GM18861 (cell line): ENCODE data around the gene LDLRAD3.

Experiments
- ATAC-seq: cut with Tn5 transposase; IDR thresholded peaks from one replicate; pipeline ENCODE4 v1.9.1; 2021; ENCODE audit not compliant: unreplicated experiment

LDLRAD3 gene

DNA sequence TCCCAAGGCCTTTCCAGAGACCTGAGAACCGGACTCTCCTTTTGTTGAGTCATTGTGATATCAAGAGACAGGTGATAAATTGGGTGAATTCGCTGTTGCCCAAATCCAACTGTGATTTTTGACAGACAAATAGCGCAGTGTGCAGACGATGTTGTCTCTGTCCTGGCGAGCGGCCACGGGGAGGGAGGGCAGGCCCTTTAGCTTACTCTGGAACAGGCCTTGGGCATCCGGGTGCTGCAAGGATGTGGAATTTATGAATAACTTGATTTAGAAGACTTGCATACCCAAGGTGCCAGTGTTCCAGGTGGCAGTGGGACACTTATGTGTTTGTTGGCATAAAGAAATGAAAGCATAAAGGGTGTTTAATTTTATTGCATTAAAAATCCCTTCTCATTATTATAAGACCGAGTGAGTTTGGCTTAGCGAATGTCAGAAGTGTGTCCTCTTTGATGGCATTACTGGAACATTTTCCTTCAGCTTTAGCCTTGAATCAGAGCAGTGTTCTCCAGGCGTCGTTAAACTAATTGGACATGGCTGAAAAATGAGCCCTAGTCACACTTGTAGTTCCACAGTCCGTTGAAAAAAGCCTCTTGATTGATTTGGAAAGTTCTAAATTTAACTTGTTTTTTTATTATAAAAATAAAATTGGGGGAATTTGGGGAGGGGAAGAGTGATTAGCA, 9.4 kb downstream of the LDLRAD3 start:
- ATAC-seq = no peak

DNA sequence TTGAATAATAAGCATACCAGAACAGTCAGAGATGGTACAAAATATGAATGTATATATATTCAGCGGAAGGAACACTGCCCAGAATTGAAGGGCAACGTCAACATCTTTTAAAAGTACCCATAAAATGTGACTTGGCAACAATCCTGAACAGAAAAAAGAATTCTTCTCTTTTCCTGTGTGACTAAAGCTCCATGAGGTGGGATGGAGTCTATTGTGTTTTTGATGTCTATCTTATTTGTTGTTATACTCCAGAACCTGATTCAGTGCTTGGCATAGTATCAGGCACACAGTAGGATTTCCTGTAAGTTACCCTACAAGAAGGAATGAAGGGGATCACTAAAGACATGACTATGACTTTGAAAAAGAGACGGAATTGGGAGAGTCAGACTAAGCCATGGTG, 10.3 kb downstream of the LDLRAD3 start:
- ATAC-seq = no peak

DNA sequence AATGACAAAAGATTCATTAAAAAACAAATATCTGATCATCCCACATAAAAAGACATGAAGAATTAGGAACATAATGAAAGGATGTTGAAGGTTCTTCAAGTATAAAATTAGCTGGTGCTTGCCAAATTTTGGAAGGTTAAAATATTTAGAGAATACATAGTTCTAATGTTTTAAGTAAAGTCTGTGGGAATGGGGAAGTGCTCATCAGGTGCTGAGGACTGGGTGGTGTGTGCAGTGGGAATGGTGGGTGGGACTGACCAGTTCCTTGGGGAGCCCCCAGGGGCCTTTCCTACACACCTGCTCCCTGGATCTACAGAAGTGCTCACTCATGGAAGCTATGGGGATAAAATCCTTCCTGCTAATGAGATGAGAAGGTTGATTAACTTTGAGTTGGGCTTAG, 11.8 kb downstream of the LDLRAD3 start:
- no peak for ATAC-seq

DNA sequence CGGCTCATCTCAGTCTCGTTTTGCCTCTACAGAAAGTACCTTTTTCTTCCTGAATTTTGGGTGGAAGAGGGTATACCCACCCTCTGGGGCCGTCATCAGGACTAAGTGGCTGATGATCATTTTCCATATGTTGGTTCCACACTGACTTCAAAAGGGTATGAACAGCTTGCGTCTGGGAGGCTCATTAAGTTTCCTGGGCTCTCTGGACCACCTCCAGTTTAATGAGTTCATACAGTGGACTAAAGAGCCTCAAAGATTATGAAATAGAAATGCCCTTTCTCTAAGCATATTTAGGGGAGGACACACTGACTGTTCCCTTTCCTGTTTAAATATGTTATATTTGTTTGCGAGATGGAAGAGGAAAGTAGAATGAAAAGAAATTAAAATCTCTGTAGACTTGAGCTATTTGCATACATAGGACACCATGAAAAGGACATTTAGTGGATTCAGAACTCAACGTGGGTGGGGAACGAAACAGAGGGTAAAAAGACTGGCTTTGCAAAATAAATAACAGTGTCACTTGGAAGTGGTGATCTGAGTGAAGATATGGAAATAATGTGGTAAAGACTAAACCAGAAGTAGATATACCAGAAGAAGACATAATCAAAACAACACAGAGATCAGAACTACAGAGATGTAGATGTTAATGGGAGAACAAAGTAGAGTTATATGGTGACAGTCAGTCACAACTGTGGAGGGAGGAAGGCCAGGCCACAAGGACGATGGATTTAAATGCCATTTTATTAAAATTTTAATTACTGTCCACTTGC, 18.7 kb downstream of the LDLRAD3 start:
- ATAC-seq = no peak

DNA sequence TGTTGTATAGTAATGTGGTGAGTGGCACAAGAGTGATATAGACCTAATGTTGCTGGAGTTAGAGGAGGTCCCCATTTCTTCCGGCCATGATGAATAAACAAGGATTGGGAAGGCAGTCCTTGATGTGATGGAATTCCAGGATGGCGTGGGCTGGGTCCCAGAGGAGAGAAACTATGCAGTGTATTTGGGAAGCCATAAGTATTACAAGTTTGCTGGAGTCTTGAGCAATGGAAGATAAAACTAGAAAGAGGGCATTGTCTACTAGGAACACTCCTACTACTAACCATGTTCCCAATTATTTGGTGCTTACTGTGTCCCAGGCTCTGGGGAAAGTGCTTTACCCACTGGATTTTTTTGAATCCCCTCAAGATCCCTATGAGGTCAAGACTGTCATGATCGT, 20.0 kb downstream of the LDLRAD3 start:
- ATAC-seq = no peak

DNA sequence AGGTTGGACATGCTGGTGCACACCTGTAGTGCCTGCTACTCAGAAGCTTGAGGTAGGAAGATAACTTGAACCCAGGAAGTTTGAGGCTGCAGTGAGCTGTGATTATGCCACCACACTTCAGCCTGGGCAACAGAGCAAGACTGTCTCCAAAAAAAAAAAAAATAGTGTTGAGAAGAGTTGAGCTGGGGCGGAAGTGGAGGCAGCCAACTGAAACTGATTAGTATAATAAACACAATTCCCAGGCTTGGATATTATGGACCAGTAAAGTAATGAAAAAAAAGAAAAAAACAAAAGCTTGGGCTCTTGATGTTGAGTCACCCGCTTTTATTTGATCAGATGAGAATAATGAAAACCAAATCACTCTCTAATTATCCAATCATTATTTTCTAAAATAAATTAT, 21.0 kb downstream of the LDLRAD3 start:
- no peak for ATAC-seq

DNA sequence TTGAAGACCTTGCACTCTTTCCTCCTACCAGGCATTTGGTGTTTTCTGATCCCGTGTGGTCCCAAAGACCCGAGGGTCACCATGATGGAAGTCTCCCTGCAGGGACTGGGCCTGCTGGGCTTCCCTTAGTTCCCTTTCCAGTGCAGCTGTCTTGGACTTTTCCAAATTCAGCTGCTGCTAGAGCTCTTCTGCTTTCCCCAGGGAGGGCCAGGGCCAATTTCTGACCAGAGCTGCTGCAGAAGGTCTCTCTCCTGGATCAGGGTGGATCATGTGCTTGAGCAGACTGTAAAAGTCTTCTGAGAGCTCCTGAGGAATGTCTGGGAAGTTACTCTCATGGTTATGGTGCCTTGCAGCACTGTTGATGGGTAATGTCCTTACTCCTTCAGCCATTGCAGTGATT, 23.2 kb downstream of the LDLRAD3 start:
- no peak for ATAC-seq

DNA sequence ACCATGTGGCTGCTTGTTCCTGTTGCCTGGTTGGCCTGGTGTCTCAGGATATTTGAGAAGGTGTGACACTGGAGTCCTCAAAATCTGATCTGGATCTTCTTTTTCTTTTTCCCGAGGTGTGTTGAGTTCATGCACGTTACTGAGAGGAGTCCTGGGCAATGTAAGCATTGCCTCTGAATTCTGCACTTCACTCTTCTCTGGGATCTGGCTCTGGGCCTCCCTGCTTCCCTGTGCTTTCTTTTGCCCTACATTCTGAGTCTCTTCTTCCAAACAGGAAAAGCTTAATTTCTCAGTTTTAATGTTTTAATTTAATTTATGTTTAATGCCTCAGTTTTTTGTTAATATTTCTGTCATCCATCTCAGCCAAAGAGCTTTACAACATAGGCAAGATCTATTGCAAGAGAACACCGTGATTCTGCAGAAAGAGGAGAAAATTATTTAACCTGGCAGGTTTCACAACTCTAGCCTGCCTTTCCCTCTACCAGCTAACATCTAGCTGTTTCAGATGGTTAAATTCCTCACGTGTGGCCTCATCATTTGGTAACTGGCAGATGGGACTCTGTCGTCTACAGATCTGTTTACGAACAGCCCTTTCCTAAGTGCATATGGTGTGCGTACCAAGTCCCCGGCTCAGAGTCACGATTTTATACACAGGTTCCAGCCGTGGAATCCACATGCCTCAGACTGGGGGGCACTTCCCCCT, 24.7 kb downstream of the LDLRAD3 start:
- no peak for ATAC-seq

DNA sequence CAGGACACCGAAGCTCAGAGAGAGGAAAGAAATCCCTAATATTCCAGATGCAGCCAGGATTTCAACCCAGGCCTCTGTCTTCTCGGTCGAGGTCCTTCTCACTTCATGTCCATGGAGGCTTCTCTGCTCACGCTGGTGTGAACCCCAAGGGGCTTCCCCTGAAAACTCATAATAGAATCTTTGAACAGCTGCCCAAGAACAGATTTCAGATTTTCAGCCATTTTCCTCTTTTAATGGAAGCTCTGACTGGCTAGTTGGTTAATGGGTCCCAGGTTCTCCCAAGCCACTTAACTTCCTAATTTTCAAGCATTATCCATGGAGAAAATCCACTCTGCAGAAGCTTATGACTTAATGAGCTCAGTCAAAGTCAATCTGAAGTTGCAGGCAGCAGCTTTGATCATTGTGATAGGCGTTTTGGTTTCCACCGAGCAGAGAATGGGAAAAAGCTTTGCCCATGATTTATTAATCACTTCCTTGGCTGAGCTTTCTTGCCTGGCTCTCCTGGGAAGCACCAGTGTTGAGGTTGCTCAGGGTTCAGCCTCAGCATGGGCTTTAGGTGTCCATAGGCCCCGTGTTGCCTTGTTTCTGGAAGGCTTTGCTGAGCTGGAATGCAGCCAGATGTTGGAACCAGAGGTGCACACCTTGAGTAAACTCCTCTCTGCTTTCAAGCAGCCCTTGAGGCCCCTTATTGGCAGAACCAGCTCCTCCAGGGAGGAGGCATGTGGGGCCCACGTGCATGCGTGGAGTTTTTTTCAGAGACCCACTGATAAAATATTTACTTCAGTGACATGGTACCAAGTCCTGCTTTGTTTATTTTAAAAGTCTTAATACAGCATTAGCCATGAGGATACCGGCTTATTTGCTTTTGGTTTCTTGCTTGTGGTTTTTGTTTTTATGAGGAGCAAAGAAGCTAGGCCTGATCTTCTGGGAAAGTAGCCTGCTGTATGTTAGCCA, 25.5 kb downstream of the LDLRAD3 start:
- no peak for ATAC-seq

DNA sequence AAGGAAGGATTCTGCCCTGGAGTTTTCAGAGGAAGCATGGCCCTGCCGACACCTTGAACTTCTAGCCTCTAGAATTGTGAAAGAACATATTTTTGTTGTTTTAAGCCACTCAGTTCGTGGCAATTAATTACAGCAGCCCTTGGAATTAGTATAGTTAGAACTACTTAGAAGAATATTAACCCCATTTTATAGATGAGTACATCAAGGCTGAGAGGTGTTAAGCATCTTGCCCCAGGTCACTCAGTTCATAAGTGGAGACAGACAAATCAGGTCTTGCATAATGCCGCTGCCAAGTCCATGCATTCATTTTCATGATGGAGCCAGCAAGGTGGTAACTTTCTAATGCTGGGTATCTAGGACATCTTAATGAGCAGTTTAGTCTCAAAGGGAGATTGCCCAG, 26.6 kb downstream of the LDLRAD3 start:
- ATAC-seq = no peak

DNA sequence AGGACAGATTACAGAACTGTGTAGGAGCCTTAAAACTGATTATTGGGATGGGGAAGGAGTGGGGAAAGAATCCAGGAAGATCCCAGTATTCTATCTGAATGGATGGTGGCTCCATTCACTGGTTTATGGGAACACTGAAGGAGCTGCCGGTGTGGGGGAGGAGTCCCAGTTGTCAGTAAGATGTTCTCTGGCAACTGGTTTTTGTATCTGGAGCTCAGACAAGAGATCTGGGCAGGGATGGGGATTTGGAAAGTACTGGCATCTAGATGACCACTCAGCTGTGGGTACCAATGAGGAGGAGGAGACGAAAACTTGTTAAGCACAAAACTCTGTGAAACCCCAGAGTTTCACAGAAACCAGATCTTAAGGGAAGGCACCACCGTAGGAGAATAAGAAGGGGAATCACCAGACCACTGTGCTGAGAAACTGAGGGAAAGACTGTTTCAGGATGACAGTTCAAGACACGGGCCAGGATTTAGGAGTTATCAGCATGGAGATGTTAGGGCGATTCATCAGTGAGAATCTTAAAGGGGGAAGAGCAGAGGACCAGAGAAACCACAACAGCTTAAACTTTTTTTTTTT, 28.1 kb downstream of the LDLRAD3 start:
- no peak for ATAC-seq

DNA sequence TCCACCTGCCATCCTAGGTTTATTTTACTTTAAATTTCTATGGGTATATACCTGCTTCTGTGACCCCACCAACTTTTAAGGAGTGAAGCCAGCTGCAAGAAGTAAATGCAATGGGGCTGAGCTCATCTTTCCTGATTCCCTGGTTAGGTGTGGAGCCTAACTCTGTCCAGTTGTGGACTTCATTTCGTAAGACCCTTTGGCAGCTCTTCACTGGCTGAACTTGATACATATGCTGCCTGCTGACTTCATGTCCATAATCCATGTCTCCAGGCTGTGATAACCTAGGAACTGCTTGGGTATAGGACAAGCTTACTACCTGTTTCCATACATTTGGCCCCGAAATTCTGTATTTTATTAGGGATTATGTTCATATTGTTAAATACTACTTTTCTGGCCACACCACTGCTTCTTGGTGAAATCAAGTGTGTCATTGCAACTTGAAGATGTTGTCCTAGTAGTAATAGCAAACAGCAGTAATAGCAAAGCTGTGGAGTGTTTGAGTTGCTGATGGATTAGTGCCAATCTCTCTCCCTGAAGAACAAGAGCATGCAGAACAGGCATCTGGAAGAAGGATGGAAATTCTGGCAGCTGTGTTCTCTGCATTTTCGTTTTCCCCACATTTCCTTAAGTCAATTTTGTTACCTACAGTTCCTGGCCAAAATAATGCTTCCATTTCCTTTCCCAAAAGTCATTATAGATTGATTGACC, 31.2 kb downstream of the LDLRAD3 start:
- ATAC-seq = no peak

DNA sequence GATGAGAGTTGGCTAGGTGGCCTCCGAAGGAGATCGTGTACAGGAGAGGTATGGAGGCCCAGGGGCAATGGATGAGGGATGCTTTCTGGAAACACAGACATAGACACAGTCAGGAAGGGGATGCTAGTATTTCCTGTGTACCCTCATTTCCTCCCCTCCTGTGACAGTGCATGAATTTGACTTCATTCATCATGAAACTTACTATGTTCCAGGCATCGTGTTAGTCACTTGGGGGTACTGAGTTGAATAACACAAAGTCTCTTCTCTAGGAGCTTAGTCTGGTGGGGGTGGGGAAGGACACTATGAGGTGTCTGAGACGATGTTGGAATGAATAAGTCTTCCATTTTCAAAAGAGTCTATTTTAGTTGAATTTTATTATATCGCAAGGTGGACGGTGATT, 32.6 kb downstream of the LDLRAD3 start:
- no peak for ATAC-seq

DNA sequence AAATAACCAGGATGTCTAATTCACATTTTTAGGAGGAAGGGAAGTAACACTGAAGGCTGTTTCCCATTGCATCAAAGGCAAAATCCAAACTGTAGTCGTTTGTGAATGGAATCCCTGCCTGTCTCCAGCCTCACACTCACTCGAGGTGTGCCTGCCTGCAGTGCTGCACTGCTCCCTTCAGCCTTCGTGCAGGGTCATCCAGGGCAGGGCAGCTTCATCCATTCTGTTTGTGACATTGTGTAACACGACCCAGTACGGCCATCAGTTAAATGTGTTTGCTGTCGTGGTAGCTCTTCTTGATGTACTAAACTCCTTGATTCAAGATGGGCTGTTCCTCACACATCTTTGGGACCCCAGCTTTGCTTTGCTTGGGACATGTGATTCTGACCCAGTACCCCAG, 34.3 kb downstream of the LDLRAD3 start:
- no peak for ATAC-seq

DNA sequence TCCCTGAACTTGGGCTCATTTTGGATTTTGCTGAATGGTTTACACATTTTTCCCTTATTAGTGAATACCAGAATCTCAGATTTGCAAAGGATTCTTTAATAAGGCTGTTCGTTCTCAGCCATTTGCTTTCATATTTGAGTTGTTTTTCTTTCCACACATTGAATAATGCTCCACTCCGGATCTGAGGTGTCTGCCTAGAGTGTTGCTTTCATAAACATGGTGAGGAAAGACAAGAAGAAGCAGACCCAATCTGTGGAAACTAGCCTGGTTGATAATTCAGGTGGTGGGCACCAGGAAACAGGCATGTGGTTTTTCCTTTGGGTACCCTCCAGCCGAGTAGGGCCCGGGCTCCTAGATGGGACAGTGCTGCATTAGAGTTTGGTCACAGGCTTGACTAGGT, 35.0 kb downstream of the LDLRAD3 start:
- no peak for ATAC-seq

DNA sequence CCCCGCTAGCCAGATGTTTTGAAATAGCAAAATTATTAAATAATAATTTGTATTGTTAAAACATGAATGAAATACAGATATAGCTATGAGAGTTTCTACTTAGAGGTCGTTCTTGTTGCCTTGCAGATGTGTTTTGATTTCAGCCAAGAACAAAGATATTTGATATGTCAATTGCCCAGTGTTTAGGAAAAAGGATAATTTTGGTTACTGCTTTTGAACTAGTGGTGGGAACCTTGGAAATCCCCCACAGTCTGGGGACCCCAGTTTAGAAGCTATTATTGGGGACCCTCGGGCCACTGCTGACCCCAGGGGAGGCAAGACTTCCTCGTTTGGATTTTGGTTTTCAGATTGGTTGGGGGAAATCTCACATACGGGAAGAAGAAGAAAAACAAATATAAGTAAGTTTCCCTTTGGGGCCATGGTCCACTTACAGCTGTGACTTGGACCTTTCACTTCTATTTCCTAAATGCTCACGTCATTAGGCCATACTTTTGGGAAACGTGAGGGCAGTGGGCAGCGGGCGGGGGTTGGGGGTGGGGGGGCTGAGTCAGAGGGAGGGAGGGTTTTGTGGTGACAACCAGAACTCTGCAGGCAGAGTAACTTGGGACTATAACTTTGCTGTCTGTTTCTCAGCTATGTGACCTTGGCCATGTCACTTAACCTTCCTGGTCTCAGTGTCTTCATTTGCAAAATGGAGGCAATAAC, 37.0 kb downstream of the LDLRAD3 start:
- ATAC-seq = no peak

DNA sequence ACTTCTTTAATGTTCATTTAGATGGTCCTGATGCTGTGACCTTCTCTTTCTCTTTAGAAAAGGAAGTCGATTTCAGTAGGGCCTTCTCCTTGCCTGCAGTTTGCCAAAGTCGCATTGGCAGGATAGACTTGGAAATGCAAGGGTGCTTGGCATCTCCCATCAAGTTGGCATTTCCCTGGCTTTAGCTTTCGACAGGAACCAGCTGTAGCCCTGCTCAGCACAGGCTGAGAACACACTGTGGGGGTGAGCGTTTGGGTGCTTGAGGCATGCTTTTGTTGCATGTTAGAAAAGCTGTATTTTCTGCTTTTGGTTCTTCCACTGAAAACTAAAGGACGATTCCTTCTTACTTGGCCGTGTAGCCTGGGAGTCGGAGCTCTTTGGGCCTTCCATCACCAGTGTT, 37.7 kb downstream of the LDLRAD3 start:
- ATAC-seq = no peak

DNA sequence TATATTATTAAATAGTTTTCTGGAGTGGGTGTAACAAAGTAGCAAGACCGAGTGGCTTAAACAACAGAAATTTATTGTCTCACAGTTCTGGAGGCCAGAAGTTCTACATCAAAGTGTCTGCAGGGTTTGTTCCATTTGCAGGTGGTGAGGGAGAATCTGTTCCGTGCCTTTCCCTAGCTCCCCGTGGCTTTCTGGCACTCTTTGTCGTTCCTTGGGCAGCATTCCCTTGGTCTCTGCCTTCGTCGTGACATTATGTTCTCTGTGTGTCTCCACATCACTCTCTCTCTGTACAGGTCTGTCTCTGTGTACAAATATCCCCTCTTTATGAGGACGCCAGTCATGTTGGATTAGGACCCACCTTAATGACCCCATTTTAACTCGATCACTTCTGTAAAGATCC, 38.2 kb downstream of the LDLRAD3 start:
- no peak for ATAC-seq

DNA sequence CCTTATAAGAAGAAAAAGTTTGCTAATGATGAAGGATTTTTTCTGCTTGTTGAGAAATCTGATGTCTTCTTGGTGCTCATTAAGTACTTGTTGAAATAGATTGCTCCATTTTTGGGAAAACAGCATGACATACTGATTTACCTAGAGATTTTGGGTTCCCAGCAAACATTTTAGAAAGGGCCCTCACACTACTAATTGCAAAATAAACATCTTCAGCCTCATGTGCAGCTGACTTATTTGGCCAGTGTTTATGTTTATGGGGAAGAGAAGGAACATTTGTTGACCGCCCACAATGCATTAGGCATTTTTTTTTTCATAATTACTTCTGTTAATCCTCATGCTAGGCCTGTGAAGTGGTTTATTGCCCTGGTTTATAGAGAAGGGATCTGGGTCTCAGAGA, 40.1 kb downstream of the LDLRAD3 start:
- no peak for ATAC-seq
